ENCODE results near the gene LYRM4. TPM values are rescaled to one million over a fixed set of nuclear protein-coding genes. Genes with fewer than 3 reads are reported as not detected.
"Not testable (repeated sequence)": the region's sequence is repeated elsewhere in the genome, so short reads cannot be mapped to it uniquely, and the experiment has no call there.

Gene LYRM4
- polyA plus RNA-seq, 1 donor: 26.7 TPM

DNA sequence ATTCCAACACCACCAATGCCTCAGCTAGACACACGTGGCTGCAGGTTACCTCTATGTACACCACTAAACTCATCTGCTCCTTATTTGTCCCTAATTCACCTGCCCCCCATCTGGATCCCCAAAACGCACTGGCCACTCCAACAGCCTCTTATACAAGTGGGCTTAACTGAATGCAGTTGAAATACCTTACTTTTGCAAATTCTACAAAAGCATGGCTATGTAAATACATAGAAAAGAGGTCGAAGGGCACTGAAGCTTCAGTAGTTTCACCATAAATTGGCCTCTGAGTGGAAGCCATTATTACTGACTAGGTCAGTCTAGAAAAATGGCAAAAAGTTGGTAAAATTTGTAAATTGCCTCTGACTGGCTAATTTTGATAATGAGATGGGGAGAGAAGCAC is 186.8 kb downstream of the LYRM4 start:
- H3K36me3 ChIP-seq (ENCODE audit: control insufficient read depth, insufficient read depth, low read length): no peaks in the 10 kb centered on the region
- no peak overlapping the region for H3K4me3 ChIP-seq (ENCODE audit: low read length)
- no CpG with 5 or more reads among the region's 3 CpGs for WGBS (ENCODE audit: insufficient coverage, low lambda C conversion rate)
- H3K27me3 ChIP-seq (ENCODE audit: control insufficient read depth, insufficient read depth, low read length): no peaks in the 10 kb centered on the region
- H3K9me3 ChIP-seq (ENCODE audit: control insufficient read depth, low read depth, low read length): no peaks in the 10 kb centered on the region
- peaks cover 2% of the 10 kb centered on the region for H3K4me1 ChIP-seq (ENCODE audit: control insufficient read depth, insufficient read depth, low read length)
- no peak for DNase-seq
- no peak overlapping the region for H3K27ac ChIP-seq (ENCODE audit: low read length)

DNA sequence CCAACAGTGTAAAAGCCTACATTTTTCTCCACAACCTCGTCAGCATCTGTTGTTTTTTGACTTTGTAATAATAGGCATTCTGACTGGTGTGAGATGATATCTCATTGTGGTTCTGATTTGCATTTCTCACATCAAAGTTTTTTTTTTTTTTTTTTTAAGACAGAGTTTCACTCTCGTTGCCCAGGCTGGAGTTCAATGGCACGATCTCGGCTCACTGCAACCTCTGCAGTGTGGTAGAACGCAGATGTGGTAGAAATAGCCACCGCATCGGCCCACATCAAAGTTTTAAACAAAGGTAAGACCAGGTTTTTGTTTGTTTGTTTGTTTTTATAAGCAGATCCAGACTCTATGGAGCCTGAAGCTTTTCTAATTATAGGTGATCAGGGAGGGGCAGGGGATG is 188.3 kb downstream of the LYRM4 start:
- H3K36me3 ChIP-seq (ENCODE audit: control insufficient read depth, insufficient read depth, low read length): no peaks in the 10 kb centered on the region
- WGBS (ENCODE audit: insufficient coverage, low lambda C conversion rate): no CpG with 5 or more reads among the region's 7 CpGs
- H3K27me3 ChIP-seq (ENCODE audit: control insufficient read depth, insufficient read depth, low read length): no peaks in the 10 kb centered on the region
- DNase-seq: no peak
- no peak overlapping the region for H3K27ac ChIP-seq (ENCODE audit: low read length)
- H3K4me1 ChIP-seq (ENCODE audit: control insufficient read depth, insufficient read depth, low read length): peaks cover 2% of the 10 kb centered on the region
- H3K4me3 ChIP-seq (ENCODE audit: low read length): no peak overlapping the region
- H3K9me3 ChIP-seq (ENCODE audit: control insufficient read depth, low read depth, low read length): peaks cover under 1% of the 10 kb centered on the region

DNA sequence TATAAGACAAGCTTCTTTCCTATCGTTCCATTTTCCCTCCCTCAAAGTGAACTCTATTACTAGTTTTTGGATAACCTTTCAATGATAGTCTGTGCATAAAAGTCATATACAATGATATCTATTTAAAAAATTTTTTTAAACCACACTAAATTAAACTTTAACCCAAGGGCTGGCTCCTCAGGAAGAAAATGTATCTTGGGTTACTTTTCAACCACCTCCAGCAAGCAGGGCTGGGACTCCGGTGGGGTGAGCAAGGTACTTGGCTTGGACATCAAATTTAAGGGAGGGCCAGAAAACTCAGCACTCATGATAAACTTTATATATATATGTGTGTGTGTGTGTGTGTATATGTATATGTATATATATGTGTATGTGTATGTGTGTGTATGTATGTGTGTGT is 189.5 kb downstream of the LYRM4 start:
- Histone ChIP-seq H3K27ac (ENCODE audit: low read length) (no peak overlapping the region), H3K4me1 (ENCODE audit: control insufficient read depth, insufficient read depth, low read length) (peaks cover 2% of the 10 kb centered on the region), H3K36me3 (ENCODE audit: control insufficient read depth, insufficient read depth, low read length) (no peaks in the 10 kb centered on the region), H3K4me3 (ENCODE audit: low read length) (no peak overlapping the region), H3K27me3 (ENCODE audit: control insufficient read depth, insufficient read depth, low read length) (no peaks in the 10 kb centered on the region), H3K9me3 (ENCODE audit: control insufficient read depth, low read depth, low read length) (peaks cover 7% of the 10 kb centered on the region)
- no peak for DNase-seq
- WGBS (ENCODE audit: insufficient coverage, low lambda C conversion rate): 43% methylated on average over 1 of the region's 2 CpGs

DNA sequence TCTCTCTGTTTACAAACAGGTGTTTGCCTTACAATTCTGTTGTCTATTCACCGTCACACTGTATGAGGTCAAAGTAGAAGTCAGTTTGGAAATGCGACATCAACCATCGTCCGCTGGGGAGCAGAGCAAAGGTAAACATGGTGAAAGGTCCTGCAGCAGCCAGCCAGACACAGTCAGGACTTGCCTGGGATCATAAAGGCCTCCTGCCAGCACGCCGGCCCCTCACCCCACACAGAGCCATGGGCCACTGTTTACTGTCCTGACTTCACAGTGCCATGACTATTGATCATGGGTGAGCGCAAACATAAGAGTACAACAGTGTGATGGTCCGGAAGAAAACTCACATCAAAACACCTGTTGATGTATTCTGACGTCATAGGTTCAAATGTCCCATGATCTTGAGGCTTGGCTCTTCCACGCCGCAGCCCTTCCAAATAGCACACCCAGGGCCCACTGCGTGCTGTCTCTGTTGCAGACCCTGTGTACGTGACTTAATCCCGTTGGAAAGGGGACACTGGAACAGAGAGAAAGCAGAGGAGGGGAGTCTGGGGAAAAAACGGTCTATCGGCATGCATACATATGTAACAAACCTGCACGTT is 192.5 kb downstream of the LYRM4 start:
- Histone ChIP-seq H3K27me3 (ENCODE audit: control insufficient read depth, insufficient read depth, low read length) (no peaks in the 10 kb centered on the region), H3K4me1 (ENCODE audit: control insufficient read depth, insufficient read depth, low read length) (peaks cover 2% of the 10 kb centered on the region), H3K36me3 (ENCODE audit: control insufficient read depth, insufficient read depth, low read length) (no peaks in the 10 kb centered on the region), H3K27ac (ENCODE audit: low read length) (no peak overlapping the region), H3K9me3 (ENCODE audit: control insufficient read depth, low read depth, low read length) (peaks cover 7% of the 10 kb centered on the region), H3K4me3 (ENCODE audit: low read length) (no peak overlapping the region)
- DNase-seq: peak in 1 of 2 donors; percentile 68
- no CpG with 5 or more reads among the region's 17 CpGs for WGBS (ENCODE audit: insufficient coverage, low lambda C conversion rate)

DNA sequence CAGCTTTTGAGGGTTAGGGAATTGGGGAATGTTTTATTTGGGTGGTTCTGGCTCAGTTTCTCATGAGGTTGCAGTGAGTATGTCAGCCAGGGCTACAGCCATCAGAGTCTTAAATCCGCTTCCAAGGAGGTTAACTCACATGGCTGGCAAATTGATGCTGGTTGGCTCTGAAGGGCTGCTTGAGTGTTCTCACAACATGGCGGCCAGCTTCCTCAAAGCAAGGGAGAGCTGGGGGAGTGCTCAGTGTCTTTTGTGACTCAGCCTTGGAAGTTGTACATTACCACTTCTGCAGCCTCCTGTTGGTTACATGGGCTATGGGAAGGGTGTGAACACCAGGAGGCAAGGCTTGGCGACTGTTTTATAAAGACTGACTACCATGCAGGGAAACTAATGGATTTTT is 193.4 kb downstream of the LYRM4 start:
- H3K27me3 ChIP-seq (ENCODE audit: control insufficient read depth, insufficient read depth, low read length): no peaks in the 10 kb centered on the region
- H3K4me1 ChIP-seq (ENCODE audit: control insufficient read depth, insufficient read depth, low read length): peaks cover 2% of the 10 kb centered on the region

DNA sequence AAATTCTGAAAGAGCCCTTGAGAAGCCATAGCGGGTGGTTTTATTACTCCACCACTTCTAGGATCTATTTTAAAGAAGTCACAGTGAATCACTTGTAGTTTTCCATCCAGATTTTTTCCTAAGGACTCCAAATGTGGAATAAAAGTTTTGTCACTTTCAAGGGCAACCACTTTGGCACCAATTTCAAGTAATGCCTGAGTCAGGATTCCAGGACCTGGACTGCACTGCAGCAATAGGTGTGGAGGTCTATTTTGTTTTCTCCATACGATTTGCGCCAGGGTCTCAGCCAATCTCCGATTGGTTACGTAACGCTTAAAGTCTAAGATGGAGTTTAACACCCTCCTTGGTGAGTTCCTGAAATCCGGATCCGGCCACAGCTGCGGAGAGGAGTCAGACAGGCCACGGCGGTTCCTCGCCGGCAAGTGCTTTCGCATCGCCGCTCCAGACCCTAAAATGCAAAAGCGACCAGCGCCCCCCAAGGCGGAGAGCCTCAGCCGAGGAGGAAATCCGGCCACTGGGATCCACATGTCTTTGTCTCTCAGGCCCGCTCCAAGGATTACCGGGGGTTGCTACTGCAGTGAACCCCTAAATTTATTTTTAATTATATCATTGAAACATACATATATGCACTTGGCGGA is 194.2 kb downstream of the LYRM4 start:
- Histone ChIP-seq H3K27me3 (ENCODE audit: control insufficient read depth, insufficient read depth, low read length) (no peaks in the 10 kb centered on the region), H3K27ac (ENCODE audit: low read length) (no peak overlapping the region), H3K4me3 (ENCODE audit: low read length) (no peak overlapping the region), H3K4me1 (ENCODE audit: control insufficient read depth, insufficient read depth, low read length) (peaks cover 2% of the 10 kb centered on the region), H3K36me3 (ENCODE audit: control insufficient read depth, insufficient read depth, low read length) (no peaks in the 10 kb centered on the region), H3K9me3 (ENCODE audit: control insufficient read depth, low read depth, low read length) (peaks cover 7% of the 10 kb centered on the region)
- DNase-seq: no peak
- WGBS (ENCODE audit: insufficient coverage, low lambda C conversion rate): 60% methylated on average over 1 of the region's 24 CpGs

More for the DNA sequence above, 193.4 kb downstream of the LYRM4 start:
- DNase-seq: no peak
- Histone ChIP-seq H3K36me3 (ENCODE audit: control insufficient read depth, insufficient read depth, low read length) (no peaks in the 10 kb centered on the region), H3K27ac (ENCODE audit: low read length) (no peak overlapping the region), H3K4me3 (ENCODE audit: low read length) (no peak overlapping the region), H3K9me3 (ENCODE audit: control insufficient read depth, low read depth, low read length) (peaks cover 7% of the 10 kb centered on the region)
- no CpG with 5 or more reads among the region's 3 CpGs for WGBS (ENCODE audit: insufficient coverage, low lambda C conversion rate)

DNA sequence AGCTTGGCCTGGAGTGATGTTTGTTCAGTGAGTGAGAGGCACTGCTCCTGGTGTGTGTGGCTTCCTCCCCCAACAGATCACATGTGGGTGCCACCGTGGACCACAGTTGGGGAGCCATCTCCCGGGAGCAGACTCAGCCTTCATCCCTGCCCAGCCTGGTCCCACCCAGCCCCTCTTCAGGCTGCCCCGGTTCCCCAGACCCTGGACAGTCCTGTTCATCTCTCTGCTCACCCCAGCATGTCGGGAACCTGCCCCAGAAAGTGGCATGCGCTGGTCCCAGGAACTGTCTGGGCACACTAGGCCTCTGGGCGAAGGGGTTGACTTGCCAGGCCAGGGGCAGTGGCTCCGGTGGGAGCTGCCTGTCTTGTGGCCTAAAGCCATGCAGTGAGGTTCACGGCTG is 197.1 kb downstream of the LYRM4 start:
- no peaks in the 10 kb centered on the region for H3K36me3 ChIP-seq (ENCODE audit: control insufficient read depth, insufficient read depth, low read length)
- H3K27me3 ChIP-seq (ENCODE audit: control insufficient read depth, insufficient read depth, low read length): no peaks in the 10 kb centered on the region
- no peak overlapping the region for H3K27ac ChIP-seq (ENCODE audit: low read length)
- peaks cover 7% of the 10 kb centered on the region for H3K9me3 ChIP-seq (ENCODE audit: control insufficient read depth, low read depth, low read length)
- no peak overlapping the region for H3K4me3 ChIP-seq (ENCODE audit: low read length)
- peaks cover 11% of the 10 kb centered on the region for H3K4me1 ChIP-seq (ENCODE audit: control insufficient read depth, insufficient read depth, low read length)
- no peak for DNase-seq
- no CpG with 5 or more reads among the region's 8 CpGs for WGBS (ENCODE audit: insufficient coverage, low lambda C conversion rate)

DNA sequence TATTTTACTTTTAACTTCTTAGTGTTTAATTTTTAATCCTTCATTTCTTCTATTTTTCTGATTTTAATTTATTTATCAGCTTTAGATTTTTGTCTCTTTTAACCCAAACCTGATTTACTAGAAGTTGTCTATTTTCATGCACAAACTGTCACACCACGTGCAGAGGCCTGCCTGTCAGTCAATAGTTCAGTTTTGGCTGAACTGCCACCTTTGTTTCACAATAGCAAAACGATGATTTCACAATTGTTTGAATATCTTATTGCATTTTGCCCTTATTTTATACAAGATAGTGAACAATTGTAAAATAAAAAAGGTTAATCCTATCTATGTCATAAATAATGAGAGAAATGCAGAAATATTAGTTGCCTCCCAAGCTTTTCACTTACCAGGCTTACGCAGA is 199.6 kb downstream of the LYRM4 start:
- no peaks in the 10 kb centered on the region for H3K9me3 ChIP-seq (ENCODE audit: control insufficient read depth, low read depth, low read length)
- DNase-seq: peak in 1 of 2 donors; percentile 47
- H3K27me3 ChIP-seq (ENCODE audit: control insufficient read depth, insufficient read depth, low read length): no peaks in the 10 kb centered on the region
- no peak overlapping the region for H3K27ac ChIP-seq (ENCODE audit: low read length)
- H3K4me3 ChIP-seq (ENCODE audit: low read length): no peak overlapping the region
- no peaks in the 10 kb centered on the region for H3K36me3 ChIP-seq (ENCODE audit: control insufficient read depth, insufficient read depth, low read length)
- no CpG with 5 or more reads among the region's 3 CpGs for WGBS (ENCODE audit: insufficient coverage, low lambda C conversion rate)
- peaks cover 17% of the 10 kb centered on the region for H3K4me1 ChIP-seq (ENCODE audit: control insufficient read depth, insufficient read depth, low read length)

DNA sequence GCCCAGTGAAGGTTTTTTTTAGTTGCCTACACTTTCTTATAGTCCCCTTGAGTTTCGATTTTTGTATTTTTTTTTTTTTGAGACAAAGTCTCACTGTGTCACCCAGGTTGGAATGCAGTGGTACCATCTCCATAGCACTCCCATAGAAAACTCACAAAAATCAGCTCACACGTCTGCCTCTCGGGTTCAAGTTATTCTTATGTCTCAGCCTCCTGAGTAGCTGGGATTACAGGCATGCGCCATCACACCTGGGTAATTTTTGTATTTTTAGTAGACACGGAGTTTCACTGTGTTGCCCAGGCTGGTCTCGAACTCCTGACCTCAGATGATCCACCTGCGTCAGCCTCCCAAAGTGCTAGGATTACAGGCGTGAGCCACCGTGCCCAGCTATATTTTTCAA is 200.3 kb downstream of the LYRM4 start:
- not testable (repeated sequence) for DNase-seq; H3K4me3 ChIP-seq (ENCODE audit: low read length); H3K36me3 ChIP-seq (ENCODE audit: control insufficient read depth, insufficient read depth, low read length); H3K9me3 ChIP-seq (ENCODE audit: control insufficient read depth, low read depth, low read length); H3K27me3 ChIP-seq (ENCODE audit: control insufficient read depth, insufficient read depth, low read length)
- Histone ChIP-seq H3K4me1 (ENCODE audit: control insufficient read depth, insufficient read depth, low read length) (peaks cover 17% of the 10 kb centered on the region), H3K27ac (ENCODE audit: low read length) (peak overlapping the region; percentile 70)
- 86% methylated on average over 1 of the region's 9 CpGs for WGBS (ENCODE audit: insufficient coverage, low lambda C conversion rate)

DNA sequence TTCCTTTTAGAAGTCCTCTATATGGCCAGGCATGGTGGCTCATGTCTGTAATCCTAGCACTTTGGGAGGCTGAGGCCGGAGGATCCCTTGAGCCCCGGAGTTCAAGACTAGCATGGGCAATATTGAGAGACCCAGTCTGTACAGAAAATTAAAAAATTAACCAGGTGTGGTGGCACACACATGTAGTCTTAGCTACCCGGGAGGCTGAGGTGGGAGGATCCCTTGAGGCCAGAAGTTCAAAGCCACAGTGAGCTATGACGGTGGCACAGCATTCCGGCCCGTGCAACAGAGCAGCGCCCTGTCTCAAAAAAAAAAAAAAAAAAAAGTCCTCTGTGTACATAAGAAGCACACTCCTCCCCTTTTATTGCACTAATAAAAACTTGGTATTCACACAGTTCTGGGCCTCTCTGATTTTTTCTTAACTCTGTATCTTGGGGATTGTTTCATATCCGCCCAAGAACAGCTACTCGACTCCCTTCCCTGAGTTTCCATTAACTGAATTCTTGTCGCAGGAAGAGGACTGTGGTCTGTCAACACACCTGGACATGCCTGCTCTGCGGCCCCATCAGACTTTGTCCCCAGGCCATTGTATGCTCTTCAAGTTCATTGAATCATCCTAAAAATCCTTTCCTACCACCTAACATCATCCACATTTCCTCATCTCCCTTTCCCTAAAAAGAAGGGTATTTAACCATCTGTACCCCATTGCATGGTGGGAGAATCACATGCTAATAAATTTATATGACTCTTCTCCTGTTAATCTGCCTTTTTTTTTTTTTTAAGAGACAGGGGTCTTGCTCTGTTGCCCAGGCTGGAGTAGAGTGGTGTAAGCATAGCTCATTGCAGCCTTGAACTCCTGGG is 201.5 kb downstream of the LYRM4 start:
- Histone ChIP-seq H3K9me3 (ENCODE audit: control insufficient read depth, low read depth, low read length) (no peaks in the 10 kb centered on the region), H3K27ac (ENCODE audit: low read length) (peak overlapping the region; percentile 70), H3K27me3 (ENCODE audit: control insufficient read depth, insufficient read depth, low read length) (no peaks in the 10 kb centered on the region), H3K4me3 (ENCODE audit: low read length) (no peak overlapping the region), H3K4me1 (ENCODE audit: control insufficient read depth, insufficient read depth, low read length) (peaks cover 17% of the 10 kb centered on the region), H3K36me3 (ENCODE audit: control insufficient read depth, insufficient read depth, low read length) (no peaks in the 10 kb centered on the region)
- peak; percentile 80 to 91 for DNase-seq
- WGBS (ENCODE audit: insufficient coverage, low lambda C conversion rate): no CpG with 5 or more reads among the region's 11 CpGs

Measured in large intestine (tissue), 3 donors.